Muscle layer of duodenum (tissue), 2 donors: ENCODE measurements around the gene HNRNPC.

ENCODE experiments used
- H3K27ac ChIP-seq: one replicate; pipeline ENCODE4 v1.7.0; 2013; ENCODE audit warnings: mild to moderate bottlenecking, low read length
- H3K27me3 ChIP-seq: one replicate; pipeline ENCODE4 v1.7.0; 2013; ENCODE audit warnings: low read depth, mild to moderate bottlenecking, control low read depth, low read length
- H3K36me3 ChIP-seq, 2 donors: one replicate each; pipeline ENCODE4 v1.7.0; 2013; ENCODE audit warnings: low read length in 2 of 2, control low read depth in 1 of 2, mild to moderate bottlenecking in 1 of 2; ENCODE audit not compliant: insufficient read depth in 2 of 2, control insufficient read depth in 1 of 2
- H3K4me1 ChIP-seq, 2 donors: one replicate each; pipeline ENCODE4 v1.7.0; 2013; ENCODE audit warnings: low read length in 2 of 2, mild to moderate bottlenecking in 2 of 2, control low read depth in 1 of 2, moderate library complexity in 1 of 2; ENCODE audit not compliant: insufficient read depth in 2 of 2, control insufficient read depth in 1 of 2
- H3K4me3 ChIP-seq, 2 donors: one replicate each; pipeline ENCODE4 v1.7.0; 2013; ENCODE audit warnings: low read length in 2 of 2, low read depth in 1 of 2, mild to moderate bottlenecking in 1 of 2
- H3K9me3 ChIP-seq, 2 donors: one replicate each; pipeline ENCODE4 v1.7.0; 2013; ENCODE audit warnings: low read length in 2 of 2, control low read depth in 1 of 2, mild to moderate bottlenecking in 1 of 2; ENCODE audit not compliant: control insufficient read depth in 1 of 2
- donor health status: healthy.

Gene HNRNPC

GRCh38 chr14:21199611-21200560, 69.4 kb downstream of the HNRNPC start:
- no peak overlapping the region for H3K27ac ChIP-seq
- H3K36me3 ChIP-seq, result peaks cover 0 to 2% of the 10 kb centered on the region in 2 donors
- H3K4me3 ChIP-seq, result no peak overlapping the region
- no peaks in the 10 kb centered on the region for H3K27me3 ChIP-seq
- H3K4me1 ChIP-seq, result no peaks in the 10 kb centered on the region
- no peaks in the 10 kb centered on the region for H3K9me3 ChIP-seq

DNA sequence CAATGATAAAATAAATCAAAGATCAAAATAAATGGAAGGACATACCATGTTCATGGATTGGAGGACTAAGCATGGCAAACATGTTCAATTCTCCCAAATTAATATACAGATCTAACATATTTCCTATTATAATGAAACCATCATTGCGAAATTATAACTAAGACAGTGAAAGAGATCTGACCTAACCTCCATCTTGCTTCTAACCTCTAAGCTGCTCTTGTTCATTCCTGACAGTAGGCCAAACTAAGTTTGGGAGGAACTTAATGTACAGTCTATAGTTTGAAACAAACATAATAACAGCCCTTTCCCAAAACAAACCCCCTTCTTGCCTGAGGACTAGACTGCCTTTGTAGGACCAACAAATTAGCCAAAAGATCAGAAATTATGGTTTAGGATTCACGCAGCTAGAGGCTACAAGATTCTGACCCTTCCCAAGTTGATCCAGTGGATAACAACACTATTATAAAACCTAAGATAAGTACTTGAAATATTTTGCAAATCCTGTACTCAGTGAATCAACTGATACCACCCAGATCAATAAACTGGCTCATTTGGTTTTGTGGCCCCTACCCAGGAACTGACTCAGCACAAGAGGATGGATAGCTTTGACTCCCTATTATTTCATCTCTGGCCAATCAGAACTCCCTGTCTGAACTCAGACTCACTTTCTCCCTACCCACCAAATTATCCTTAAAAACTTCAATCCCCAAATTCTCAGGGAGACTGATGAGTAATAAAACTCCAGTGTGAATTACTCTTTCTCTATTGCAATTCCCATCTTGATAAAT, 71.6 kb downstream of the HNRNPC start:
- Histone ChIP-seq H3K4me1 (peaks cover 0 to 1% of the 10 kb centered on the region in 2 donors), H3K27me3 (no peaks in the 10 kb centered on the region), H3K9me3 (no peaks in the 10 kb centered on the region), H3K27ac (no peak overlapping the region), H3K36me3 (no peaks in the 10 kb centered on the region), H3K4me3 (no peak overlapping the region)

GRCh38 chr14:21194597-21194996, 74.6 kb downstream of the HNRNPC start:
- peaks cover 0 to 11% of the 10 kb centered on the region in 2 donors for H3K4me1 ChIP-seq
- no peaks in the 10 kb centered on the region for H3K27me3 ChIP-seq
- H3K9me3 ChIP-seq, result no peaks in the 10 kb centered on the region
- no peak overlapping the region for H3K27ac ChIP-seq
- H3K36me3 ChIP-seq, result no peaks in the 10 kb centered on the region
- no peak overlapping the region for H3K4me3 ChIP-seq

- peak overlapping the region in 1 of 2 donors; percentile 80 for H3K4me3 ChIP-seq
- no peaks in the 10 kb centered on the region for H3K9me3 ChIP-seq
- H3K36me3 ChIP-seq, result no peaks in the 10 kb centered on the region
- no peaks in the 10 kb centered on the region for H3K27me3 ChIP-seq
- no peak overlapping the region for H3K27ac ChIP-seq
- H3K4me1 ChIP-seq, result peaks cover 0 to 11% of the 10 kb centered on the region in 2 donors
Measured at GRCh38 chr14:21192875-21193535, 76.2 kb downstream of the HNRNPC start.

- H3K9me3 ChIP-seq, result no peaks in the 10 kb centered on the region
- no peak overlapping the region for H3K27ac ChIP-seq
- H3K4me1 ChIP-seq, result peaks cover 0 to 11% of the 10 kb centered on the region in 2 donors
- H3K36me3 ChIP-seq, result no peaks in the 10 kb centered on the region
- H3K4me3 ChIP-seq, result peak overlapping the region; percentile 52 to 80
- no peaks in the 10 kb centered on the region for H3K27me3 ChIP-seq
Measured at GRCh38 chr14:21192447-21192822, 76.8 kb downstream of the HNRNPC start.

DNA sequence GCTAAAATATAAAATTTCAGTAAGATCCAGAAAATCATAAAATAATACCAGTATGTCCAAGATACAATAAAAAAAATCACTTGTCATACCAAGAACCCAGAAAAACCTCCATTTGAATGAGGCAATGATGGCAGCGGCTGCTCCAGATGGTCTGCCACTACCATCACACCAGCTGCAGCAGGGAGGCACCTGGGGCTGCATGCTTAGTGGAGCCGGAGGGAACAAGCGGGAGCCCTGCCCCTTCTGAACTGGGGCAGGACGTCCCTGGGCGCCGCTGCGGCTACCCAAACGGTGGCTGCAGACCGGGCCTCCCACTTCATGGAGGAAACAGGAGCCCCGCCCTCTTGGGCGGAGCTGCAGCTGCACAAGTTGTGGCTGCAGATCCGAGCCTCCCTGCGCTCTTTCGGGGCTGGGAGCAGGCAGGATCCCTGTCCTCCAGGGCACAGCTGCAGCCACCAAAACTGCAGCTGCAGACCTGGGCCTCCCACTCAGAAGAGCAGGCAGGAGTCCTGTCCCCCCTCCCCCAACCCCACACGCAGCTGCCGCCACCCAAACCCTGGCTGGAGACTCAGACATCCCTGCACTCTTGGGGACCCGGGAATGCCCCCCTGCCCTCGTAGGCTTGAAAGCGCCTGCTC, 77.3 kb downstream of the HNRNPC start:
- H3K9me3 ChIP-seq, result no peaks in the 10 kb centered on the region
- no peaks in the 10 kb centered on the region for H3K27me3 ChIP-seq
- peak overlapping the region; percentile 52 to 80 for H3K4me3 ChIP-seq
- no peak overlapping the region for H3K27ac ChIP-seq
- no peaks in the 10 kb centered on the region for H3K36me3 ChIP-seq
- H3K4me1 ChIP-seq, result peaks cover 0 to 11% of the 10 kb centered on the region in 2 donors

GRCh38 chr14:21191261-21191808, 77.9 kb downstream of the HNRNPC start:
- H3K27ac ChIP-seq, result no peak overlapping the region
- H3K36me3 ChIP-seq, result no peaks in the 10 kb centered on the region
- H3K4me1 ChIP-seq, result peaks cover 0 to 11% of the 10 kb centered on the region in 2 donors
- no peaks in the 10 kb centered on the region for H3K27me3 ChIP-seq
- H3K4me3 ChIP-seq, result peak overlapping the region; percentile 52 to 80
- no peaks in the 10 kb centered on the region for H3K9me3 ChIP-seq

DNA sequence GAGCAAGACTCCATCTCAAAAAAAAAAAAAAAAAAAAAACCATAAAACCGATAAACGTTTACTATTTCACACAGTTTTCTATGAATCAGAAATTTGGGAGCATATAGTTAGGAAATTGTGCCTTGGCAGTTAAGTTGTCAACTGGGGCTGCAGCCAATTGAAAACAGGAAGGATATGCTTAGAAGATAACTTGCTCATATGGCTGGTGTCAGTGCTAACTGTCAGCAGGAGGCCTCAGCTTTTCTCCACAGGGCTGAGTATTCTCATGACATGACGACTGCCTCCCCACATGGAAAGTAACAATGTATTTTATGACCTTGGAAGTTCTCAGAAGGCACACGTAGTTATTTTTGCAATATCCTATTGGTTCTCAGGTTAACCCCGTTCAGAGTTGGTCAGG, 83.8 kb downstream of the HNRNPC start:
- no peaks in the 10 kb centered on the region for H3K36me3 ChIP-seq
- no peaks in the 10 kb centered on the region for H3K27me3 ChIP-seq
- H3K9me3 ChIP-seq, result peaks cover 0 to 6% of the 10 kb centered on the region in 2 donors
- no peak overlapping the region for H3K27ac ChIP-seq
- no peak overlapping the region for H3K4me3 ChIP-seq
- no peaks in the 10 kb centered on the region for H3K4me1 ChIP-seq

DNA sequence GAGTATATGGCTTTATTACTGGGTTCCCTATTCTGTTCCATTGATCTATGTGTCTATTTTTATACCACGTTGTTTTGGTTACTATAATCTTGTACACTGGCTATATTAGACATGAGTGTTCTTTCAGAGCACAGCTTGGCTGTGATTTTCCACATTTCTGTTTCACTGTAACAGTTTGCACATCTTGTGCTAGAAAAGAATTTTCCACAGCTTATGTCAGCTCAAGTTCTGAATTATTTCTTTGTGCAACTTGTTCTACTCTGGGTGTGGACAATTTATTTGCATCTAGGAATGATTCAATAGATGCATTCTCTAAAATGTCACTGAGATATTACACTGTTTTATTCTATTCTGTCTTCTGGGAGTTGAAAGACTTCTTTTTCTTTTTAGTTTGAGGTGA, 85.0 kb downstream of the HNRNPC start:
- H3K4me1 ChIP-seq, result no peaks in the 10 kb centered on the region
- no peaks in the 10 kb centered on the region for H3K27me3 ChIP-seq
- H3K27ac ChIP-seq, result no peak overlapping the region
- H3K36me3 ChIP-seq, result no peaks in the 10 kb centered on the region
- no peak overlapping the region for H3K4me3 ChIP-seq
- H3K9me3 ChIP-seq, result peaks cover 0 to 8% of the 10 kb centered on the region in 2 donors

DNA sequence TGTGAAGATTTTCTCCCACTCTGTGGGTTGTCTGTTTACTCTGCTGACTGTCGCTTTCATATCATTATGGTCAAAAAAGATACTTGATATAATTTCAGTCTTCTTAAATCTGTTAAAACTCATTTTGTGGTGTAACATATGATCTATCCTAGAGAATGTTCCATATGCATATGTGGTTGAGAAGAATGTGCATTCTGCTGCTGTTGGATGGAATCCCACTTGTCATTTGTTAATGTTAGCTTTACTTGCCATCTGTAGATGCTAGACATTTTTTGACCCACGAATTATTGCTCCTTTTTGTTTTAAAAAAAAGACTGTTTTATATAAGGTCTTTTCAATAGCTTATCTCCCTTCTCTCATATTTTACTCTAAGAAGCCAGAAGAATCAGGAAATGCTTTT, 87.1 kb downstream of the HNRNPC start:
- Histone ChIP-seq H3K9me3 (peaks cover 0 to 10% of the 10 kb centered on the region in 2 donors), H3K27me3 (no peaks in the 10 kb centered on the region), H3K4me3 (no peak overlapping the region), H3K36me3 (no peaks in the 10 kb centered on the region), H3K4me1 (no peaks in the 10 kb centered on the region), H3K27ac (no peak overlapping the region)
